Peyer's patch (tissue), 4 donors: Measurements from ENCODE around the gene LIN7B.
"Not testable (repeated sequence)": the region's sequence is repeated elsewhere in the genome, so short reads cannot be mapped to it uniquely, and the experiment has no call there.

Experiments used
- CTCF ChIP-seq, 6 experiments: fragments of 450-650 bp in 4 of 6; fragments of 200-600 bp in 2 of 6; sonication (generic) in 1 of 6; IDR thresholded peaks; one replicate each; pipeline ENCODE4 v1.5.1; 2017 to 2019; ENCODE audit warnings: antibody characterized with exemption in 6 of 6, mild to moderate bottlenecking in 3 of 6, moderate library complexity in 1 of 6
- POLR2A ChIP-seq, 2 donors: fragments of 450-650 bp; IDR thresholded peaks; one replicate each; pipeline ENCODE4 v1.5.1; 2017; ENCODE audit warnings: antibody characterized with exemption in 2 of 2, mild to moderate bottlenecking in 2 of 2, moderate library complexity in 2 of 2

GRCh38 chr19:49121841-49122240, 7.7 kb downstream of the LIN7B start:
- TF ChIP-seq CTCF, POLR2A (IDR thresholded peaks at IDR 0.05): not testable (repeated sequence)
